ENCODE data around the gene POLA2. TPM values are rescaled to one million over a fixed set of nuclear protein-coding genes. Genes with fewer than 3 reads are reported as not detected.

POLA2 gene
- total and polyA plus RNA-seq, 7 donors = 3.6 to 13.4 (median 4.9) TPM

DNA sequence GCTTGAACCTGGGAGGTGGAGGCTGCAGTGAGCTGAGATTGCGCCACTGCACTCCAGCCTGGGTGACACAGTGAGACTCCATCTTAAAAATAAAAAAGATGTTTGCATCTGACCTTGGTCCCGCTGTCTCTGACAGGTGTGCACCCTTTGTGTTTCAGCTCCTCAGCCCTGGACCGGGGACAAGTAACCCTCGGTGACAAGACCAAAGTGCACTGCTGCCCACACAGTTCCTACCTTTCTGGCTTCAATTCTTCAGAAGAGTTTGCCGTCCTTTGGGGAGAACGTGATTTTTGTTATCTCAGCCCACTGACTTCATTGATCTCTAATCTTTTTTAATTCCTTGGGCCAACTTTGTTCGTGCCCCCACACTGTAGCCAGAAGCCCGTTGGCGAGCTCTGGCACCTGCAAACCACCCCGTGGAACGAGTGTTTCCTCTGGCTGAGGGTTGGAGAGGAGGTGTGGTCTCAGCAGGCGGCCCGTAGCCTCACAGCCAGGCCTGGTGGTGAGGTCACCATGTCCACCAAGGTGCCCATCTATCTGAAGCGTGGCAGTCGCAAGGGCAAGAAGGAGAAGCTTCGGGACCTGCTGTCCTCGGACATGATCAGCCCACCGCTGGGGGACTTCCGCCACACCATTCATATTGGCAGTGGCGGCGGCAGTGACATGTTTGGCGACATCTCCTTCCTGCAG, 58.8 kb downstream of the POLA2 start:
- H3K27ac ChIP-seq = peak overlapping the region in 1 of 4 donors; percentile 62
- intact Hi-C loops (cut with DNase I) = no loop called here
- peaks cover 0 to 58% (median 45%) of the 10 kb centered on the region in 4 donors for H3K4me1 ChIP-seq
- no peaks in the 10 kb centered on the region for H3K9me3 ChIP-seq
- TF ChIP-seq POLR2AphosphoS5 (IDR thresholded peaks at IDR 0.05) = no peak
- no peak for TF ChIP-seq POLR2A (IDR thresholded peaks at IDR 0.05)
- no peak for TF ChIP-seq EP300 (IDR thresholded peaks at IDR 0.05)
- TF ChIP-seq, protein P1, sequence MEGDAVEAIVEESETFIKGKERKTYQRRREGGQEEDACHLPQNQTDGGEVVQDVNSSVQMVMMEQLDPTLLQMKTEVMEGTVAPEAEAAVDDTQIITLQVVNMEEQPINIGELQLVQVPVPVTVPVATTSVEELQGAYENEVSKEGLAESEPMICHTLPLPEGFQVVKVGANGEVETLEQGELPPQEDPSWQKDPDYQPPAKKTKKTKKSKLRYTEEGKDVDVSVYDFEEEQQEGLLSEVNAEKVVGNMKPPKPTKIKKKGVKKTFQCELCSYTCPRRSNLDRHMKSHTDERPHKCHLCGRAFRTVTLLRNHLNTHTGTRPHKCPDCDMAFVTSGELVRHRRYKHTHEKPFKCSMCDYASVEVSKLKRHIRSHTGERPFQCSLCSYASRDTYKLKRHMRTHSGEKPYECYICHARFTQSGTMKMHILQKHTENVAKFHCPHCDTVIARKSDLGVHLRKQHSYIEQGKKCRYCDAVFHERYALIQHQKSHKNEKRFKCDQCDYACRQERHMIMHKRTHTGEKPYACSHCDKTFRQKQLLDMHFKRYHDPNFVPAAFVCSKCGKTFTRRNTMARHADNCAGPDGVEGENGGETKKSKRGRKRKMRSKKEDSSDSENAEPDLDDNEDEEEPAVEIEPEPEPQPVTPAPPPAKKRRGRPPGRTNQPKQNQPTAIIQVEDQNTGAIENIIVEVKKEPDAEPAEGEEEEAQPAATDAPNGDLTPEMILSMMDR (IDR thresholded peaks at IDR 0.05) = no peak
- 81 to 87% methylated on average over 22 of the region's 22 CpGs for WGBS, 2 donors
- no peak overlapping the region for H3K4me3 ChIP-seq
- H3K27me3 ChIP-seq = no peaks in the 10 kb centered on the region
- peaks cover 14 to 29% (median 18%) of the 10 kb centered on the region in 4 donors for H3K36me3 ChIP-seq
- no peak for DNase-seq

DNA sequence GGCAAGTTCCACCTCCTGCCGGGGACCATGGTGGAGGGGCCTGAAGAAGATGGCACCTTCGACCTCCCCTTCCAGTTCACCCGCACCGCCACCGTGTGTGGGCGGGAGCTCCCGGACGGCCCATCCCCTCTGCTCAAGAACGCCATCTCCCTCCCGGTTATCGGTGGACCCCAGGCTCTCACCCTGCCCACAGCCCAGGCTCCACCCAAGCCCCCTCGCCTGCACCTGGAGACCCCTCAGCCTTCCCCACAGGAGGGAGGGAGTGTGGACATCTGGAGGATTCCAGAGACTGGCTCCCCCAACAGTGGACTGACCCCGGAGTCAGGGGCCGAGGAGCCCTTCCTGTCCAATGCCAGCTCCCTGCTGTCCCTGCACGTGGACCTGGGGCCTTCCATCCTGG, 59.3 kb downstream of the POLA2 start:
- no peak for TF ChIP-seq POLR2AphosphoS5 (IDR thresholded peaks at IDR 0.05)
- no peak for TF ChIP-seq POLR2A (IDR thresholded peaks at IDR 0.05)
- TF ChIP-seq EP300 (IDR thresholded peaks at IDR 0.05) = no peak
- TF ChIP-seq, protein P1 (IDR thresholded peaks at IDR 0.05) = no peak
- DNase-seq = no peak
- H3K4me1 ChIP-seq = peaks cover 0 to 56% (median 42%) of the 10 kb centered on the region in 4 donors
- no peaks in the 10 kb centered on the region for H3K27me3 ChIP-seq
- peak overlapping the region; percentile 45 to 62 (median 53) for H3K27ac ChIP-seq
- no peaks in the 10 kb centered on the region for H3K9me3 ChIP-seq
- H3K4me3 ChIP-seq = no peak overlapping the region
- intact Hi-C loops (cut with DNase I) = no loop called here
- 92 to 94% methylated on average over 15 of the region's 15 CpGs for WGBS, 2 donors
- peaks cover 14 to 29% (median 18%) of the 10 kb centered on the region in 4 donors for H3K36me3 ChIP-seq

DNA sequence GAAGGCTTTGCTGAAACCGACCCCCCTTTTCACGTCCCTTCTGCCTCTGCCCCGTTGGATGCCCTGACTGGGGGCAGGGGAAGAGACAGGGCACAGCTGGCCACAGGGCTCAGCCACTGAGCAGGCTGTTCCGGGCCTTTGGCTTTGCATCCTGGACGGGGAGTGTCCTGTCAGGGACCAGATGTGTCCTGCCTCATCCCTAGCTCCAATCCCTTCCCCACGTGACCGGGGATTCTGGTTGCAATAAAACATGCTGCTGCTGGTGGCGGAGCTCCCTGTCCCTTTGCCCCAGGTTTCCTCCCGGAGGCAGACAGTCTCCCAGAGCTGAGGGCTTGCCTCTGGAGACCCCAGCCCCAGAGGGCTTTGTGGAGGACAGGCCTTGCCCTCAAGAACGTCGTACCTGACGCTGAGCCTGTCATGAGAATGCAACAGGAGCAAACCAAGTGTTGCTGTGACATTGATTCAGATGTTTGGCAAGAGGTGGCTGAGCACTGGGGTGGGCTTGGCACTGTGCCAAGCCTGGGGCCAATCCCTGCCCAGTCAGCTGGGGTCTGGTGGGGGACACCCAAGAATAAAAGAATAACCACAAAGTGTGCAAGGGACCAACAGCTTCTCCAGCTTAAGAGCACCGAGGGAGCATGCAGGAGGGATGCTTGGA, 60.2 kb downstream of the POLA2 start:
- peak in 1 of 4 donors; percentile 47 for TF ChIP-seq POLR2AphosphoS5 (IDR thresholded peaks at IDR 0.05)
- TF ChIP-seq POLR2A (IDR thresholded peaks at IDR 0.05) = no peak
- no peak overlapping the region for H3K4me3 ChIP-seq
- peaks cover 14 to 29% (median 18%) of the 10 kb centered on the region in 4 donors for H3K36me3 ChIP-seq
- WGBS, 2 donors = 70 to 74% methylated on average over 13 of the region's 13 CpGs
- peaks cover 0 to 48% (median 33%) of the 10 kb centered on the region in 4 donors for H3K4me1 ChIP-seq
- H3K27ac ChIP-seq = peak overlapping the region; percentile 45 to 62 (median 53)
- no peaks in the 10 kb centered on the region for H3K27me3 ChIP-seq
- DNase-seq = peak; percentile 90
- intact Hi-C loops (cut with DNase I) = no loop called here
- H3K9me3 ChIP-seq = no peaks in the 10 kb centered on the region

DNA sequence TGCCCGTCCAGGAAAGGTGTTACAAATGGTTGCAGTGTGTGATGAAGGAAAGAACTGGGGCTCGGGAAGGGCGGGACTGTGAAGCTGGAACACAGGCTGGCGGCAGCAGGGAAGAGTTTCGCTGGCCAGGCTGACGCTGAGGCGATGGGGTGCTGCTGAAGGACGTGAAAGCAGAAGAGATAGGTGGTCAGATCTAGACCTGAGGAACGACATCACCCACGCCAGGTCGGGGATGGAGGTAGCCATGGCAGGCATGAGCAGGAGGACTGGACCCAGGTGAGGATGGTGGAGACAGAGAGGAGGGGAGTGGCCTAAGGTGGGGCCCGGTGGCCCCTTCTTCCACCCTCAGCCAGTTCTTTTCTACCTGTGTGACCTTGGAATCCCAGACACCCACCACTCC, 62.1 kb downstream of the POLA2 start:
- no peak for DNase-seq
- intact Hi-C loops (cut with DNase I) = no loop called here
- peak overlapping the region in 1 of 4 donors; percentile 16 for H3K27ac ChIP-seq
- WGBS, 2 donors = 60 to 69% methylated on average over 12 of the region's 12 CpGs
- no peaks in the 10 kb centered on the region for H3K9me3 ChIP-seq
- peaks cover 0 to 31% (median 21%) of the 10 kb centered on the region in 4 donors for H3K4me1 ChIP-seq
- no peak overlapping the region for H3K4me3 ChIP-seq
- peaks cover 14 to 29% (median 18%) of the 10 kb centered on the region in 4 donors for H3K36me3 ChIP-seq
- TF ChIP-seq POLR2A (IDR thresholded peaks at IDR 0.05) (no peak), POLR2AphosphoS5 (IDR thresholded peaks at IDR 0.05) (peak in 2 of 4 donors; percentile 44 to 72)
- H3K27me3 ChIP-seq = no peaks in the 10 kb centered on the region

DNA sequence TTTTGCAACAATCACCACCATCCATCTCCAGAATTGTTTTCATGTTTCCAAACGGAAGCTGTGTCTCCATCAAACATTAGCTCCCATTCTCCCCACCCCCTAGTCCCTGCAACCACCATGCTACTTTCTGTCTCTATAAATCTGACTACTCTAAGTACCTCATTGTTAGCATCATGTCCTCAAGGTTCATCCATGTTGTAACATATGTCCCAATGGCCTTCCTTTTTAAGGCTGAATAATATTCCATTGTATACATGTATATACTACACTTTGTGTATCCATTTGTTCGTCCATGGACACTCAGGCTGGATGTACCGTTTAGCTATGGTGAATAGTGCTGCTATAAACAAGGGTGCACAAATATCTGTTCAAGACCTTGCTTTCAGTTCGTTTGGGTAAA, 63.7 kb downstream of the POLA2 start:
- no peaks in the 10 kb centered on the region for H3K27me3 ChIP-seq
- WGBS, 2 donors = 76 to 88% methylated on average over 4 of the region's 4 CpGs
- DNase-seq = no peak
- H3K36me3 ChIP-seq = peaks cover 14 to 23% (median 17%) of the 10 kb centered on the region in 4 donors
- H3K4me3 ChIP-seq = no peak overlapping the region
- H3K27ac ChIP-seq = no peak overlapping the region
- no peak for TF ChIP-seq EP300 (IDR thresholded peaks at IDR 0.05)
- TF ChIP-seq POLR2A (IDR thresholded peaks at IDR 0.05) = no peak
- TF ChIP-seq, protein P1 (IDR thresholded peaks at IDR 0.05) = no peak
- TF ChIP-seq POLR2AphosphoS5 (IDR thresholded peaks at IDR 0.05) = peak in 2 of 4 donors; percentile 49 to 57
- H3K9me3 ChIP-seq = no peaks in the 10 kb centered on the region
- intact Hi-C loops (cut with DNase I) = no loop called here
- H3K4me1 ChIP-seq = peaks cover 0 to 29% (median 23%) of the 10 kb centered on the region in 4 donors

All from sigmoid colon (tissue), 7 donors.